ENCODE measurements around the gene FFAR1. TPM values are rescaled to one million over a fixed set of nuclear protein-coding genes. Genes with fewer than 3 reads are reported as not detected.

FFAR1 gene
- total and polyA plus RNA-seq, 2 experiments from 2014 or later = not detected

GRCh38 chr19:35363711-35364425 is 16.2 kb downstream of the FFAR1 start:
- no peak overlapping the region for H2AFZ ChIP-seq
- H4K20me1 ChIP-seq (ENCODE audit: insufficient read depth, poor library complexity, severe bottlenecking) = no peaks in the 10 kb centered on the region
- no peak overlapping the region for H3K4me3 ChIP-seq
- no peaks in the 10 kb centered on the region for H3K27me3 ChIP-seq
- 81% methylated on average over 18 of the region's 19 CpGs for WGBS (ENCODE audit: low lambda C conversion rate, missing lambda C conversion rate)
- H3K27ac ChIP-seq = no peak overlapping the region
- no peaks in the 10 kb centered on the region for H3K9me3 ChIP-seq (ENCODE audit: low read depth)
- DNase-seq (ENCODE audit: low spot score) = no peak
- no peaks in the 10 kb centered on the region for H3K36me3 ChIP-seq (replicated peaks; ENCODE audit: insufficient read depth, low read depth)
- H3K79me2 ChIP-seq = no peaks in the 10 kb centered on the region
- H3K9me2 ChIP-seq (replicated peaks; ENCODE audit: insufficient read depth) = no peaks in the 10 kb centered on the region
- H3K4me2 ChIP-seq = no peak overlapping the region
- H3K4me1 ChIP-seq (ENCODE audit: insufficient read depth) = no peaks in the 10 kb centered on the region
- no peak for TF ChIP-seq CTCF (IDR thresholded peaks at IDR 0.05; ENCODE audit: poor library complexity)
- TF ChIP-seq EZH2phosphoT487 (IDR thresholded peaks at IDR 0.05; ENCODE audit: low read depth, severe bottlenecking, unreplicated experiment) = no peak
- no peak for TF ChIP-seq EZH2 (IDR thresholded peaks at IDR 0.05; ENCODE audit: borderline replicate concordance)

GRCh38 chr19:35365303-35365702 is 17.6 kb downstream of the FFAR1 start:
- 97% methylated on average over 4 of the region's 4 CpGs for WGBS (ENCODE audit: low lambda C conversion rate, missing lambda C conversion rate)
- H3K9me3 ChIP-seq (ENCODE audit: low read depth) = no peaks in the 10 kb centered on the region
- no peaks in the 10 kb centered on the region for H3K9me2 ChIP-seq (replicated peaks; ENCODE audit: insufficient read depth)
- no peak overlapping the region for H3K4me2 ChIP-seq
- H2AFZ ChIP-seq = no peak overlapping the region
- H3K4me1 ChIP-seq (ENCODE audit: insufficient read depth) = no peaks in the 10 kb centered on the region
- H3K4me3 ChIP-seq = no peak overlapping the region
- no peaks in the 10 kb centered on the region for H4K20me1 ChIP-seq (ENCODE audit: insufficient read depth, poor library complexity, severe bottlenecking)
- H3K27ac ChIP-seq = no peak overlapping the region
- H3K27me3 ChIP-seq = no peaks in the 10 kb centered on the region
- TF ChIP-seq CTCF (IDR thresholded peaks at IDR 0.05; ENCODE audit: poor library complexity) = no peak
- no peak for TF ChIP-seq EZH2phosphoT487 (IDR thresholded peaks at IDR 0.05; ENCODE audit: low read depth, severe bottlenecking, unreplicated experiment)
- no peaks in the 10 kb centered on the region for H3K36me3 ChIP-seq (replicated peaks; ENCODE audit: insufficient read depth, low read depth)
- no peak for DNase-seq (ENCODE audit: low spot score)
- no peaks in the 10 kb centered on the region for H3K79me2 ChIP-seq

- Histone ChIP-seq H3K4me1 (ENCODE audit: insufficient read depth) (no peaks in the 10 kb centered on the region), H3K36me3 (replicated peaks; ENCODE audit: insufficient read depth, low read depth) (no peaks in the 10 kb centered on the region)
- WGBS (ENCODE audit: low lambda C conversion rate, missing lambda C conversion rate) = 73% methylated on average over 1 of the region's 1 CpG
Measured at GRCh38 chr19:35368378-35368777, 20.7 kb downstream of the FFAR1 start.

More at GRCh38 chr19:35368378-35368777, 20.7 kb downstream of the FFAR1 start:
- Histone ChIP-seq H3K27me3 (no peaks in the 10 kb centered on the region), H3K4me3 (no peak overlapping the region), H3K9me2 (replicated peaks; ENCODE audit: insufficient read depth) (no peaks in the 10 kb centered on the region), H4K20me1 (ENCODE audit: insufficient read depth, poor library complexity, severe bottlenecking) (no peaks in the 10 kb centered on the region), H3K4me2 (no peak overlapping the region), H3K79me2 (no peaks in the 10 kb centered on the region), H3K27ac (no peak overlapping the region), H3K9me3 (ENCODE audit: low read depth) (no peaks in the 10 kb centered on the region), H2AFZ (no peak overlapping the region)
- DNase-seq (ENCODE audit: low spot score) = no peak
- TF ChIP-seq CTCF (IDR thresholded peaks at IDR 0.05; ENCODE audit: poor library complexity) (no peak), EZH2 (IDR thresholded peaks at IDR 0.05; ENCODE audit: borderline replicate concordance) (no peak), EZH2phosphoT487 (IDR thresholded peaks at IDR 0.05; ENCODE audit: low read depth, severe bottlenecking, unreplicated experiment) (no peak)

Data from hepatocyte (in vitro differentiated cells).